Transverse colon (tissue), 4 donors: ENCODE measurements around the gene CCDC69. TPM values are rescaled to one million over a fixed set of nuclear protein-coding genes. Genes with fewer than 3 reads are reported as not detected.

Experiments
- DNase-seq: peaks from one replicate; pipeline ENCODE4 v3.0.0-alpha.2; 2019
- H3K27ac ChIP-seq, 4 donors: fragments of 200-600 bp; sonication (generic); 2 replicates each; pipeline ENCODE4 v1.5.1; 2016 to 2018; ENCODE audit warnings: inconsistent platforms in 4 of 4
- H3K27me3 ChIP-seq: fragments of 200-600 bp; sonication (generic); 2 replicates; pipeline ENCODE4 v1.5.1; 2017; ENCODE audit warnings: inconsistent platforms
- H3K36me3 ChIP-seq, 4 donors: fragments of 200-600 bp; sonication (generic); 2 replicates each; pipeline ENCODE4 v1.5.1; 2017 to 2019; ENCODE audit warnings: inconsistent platforms in 4 of 4
- H3K4me1 ChIP-seq, 4 donors: fragments of 200-600 bp; sonication (generic); 2 replicates each; pipeline ENCODE4 v1.5.1; 2017 to 2020; ENCODE audit warnings: inconsistent platforms in 4 of 4
- H3K4me3 ChIP-seq, 4 donors: fragments of 200-600 bp; sonication (generic); 1 replicate in 1 of 4; 2 replicates in 3 of 4; pipeline versions ENCODE4 v1.5.1 to v1.6.1; 2017 to 2019; ENCODE audit warnings: inconsistent platforms in 4 of 4
- H3K9me3 ChIP-seq, 2 donors: fragments of 200-600 bp; sonication (generic); 2 replicates each; pipeline ENCODE4 v1.5.1; 2017 to 2019; ENCODE audit warnings: inconsistent platforms in 2 of 2
- EP300 ChIP-seq: sonication (generic); formaldehyde crosslinking; IDR thresholded peaks from one replicate; pipeline ENCODE4 v1.6.1; 2017; ENCODE audit warnings: antibody characterized with exemption, low read depth
- POLR2A ChIP-seq: fragments of 450-650 bp; IDR thresholded peaks from one replicate; pipeline ENCODE4 v1.6.1; 2016; ENCODE audit warnings: antibody characterized with exemption, mild to moderate bottlenecking, moderate library complexity
- POLR2AphosphoS5 ChIP-seq, 3 donors: sonication (generic); formaldehyde crosslinking; IDR thresholded peaks; one replicate each; pipeline ENCODE4 v1.6.1; 2016; ENCODE audit warnings: antibody characterized with exemption in 3 of 3
- WGBS, 2 donors: methylation state at CpG; one replicate each; pipeline ENCODE4 v1.1.5; 2018; ENCODE audit warnings: low coverage in 1 of 2; 5-methylcytosine and 5-hydroxymethylcytosine counted together
- in situ Hi-C, 4 donors: fragments of 200-750 bp; cut with MboI; loops; one replicate each; pipeline versions ENCODE4 v1.15.0 to v1.15.1; 2017; ENCODE audit warnings: low sequenced_read_pairs in 3 of 4, low pct_ligation_motif_present in 1 of 4, low pct_unique_long_range_greater_than_20kb in 1 of 4
- intact Hi-C: fragments of 100-400 bp; cut with DNase I; formaldehyde crosslinking; loops from one replicate; pipeline ENCODE4 v1.15.1; 2023; ENCODE audit warnings: low total_unique reads
- total RNA-seq, 4 donors: library from RNA; depleted of rRNA; stranded (reverse); fragments of >200 nt; gene quantifications; one replicate each; pipeline ENCODE4 v1.1.0, GENCODE V29; 2016
- TF ChIP-seq, protein P1 (sequence below), 5 experiments: fragments of 200-600 bp in 3 of 5; fragments of 450-650 bp in 2 of 5; sonication (generic) in 3 of 5; IDR thresholded peaks; 1 replicate in 2 of 5; 2 replicates in 3 of 5; pipeline ENCODE4 v1.5.1; 2016 to 2017; ENCODE audit warnings: antibody characterized with exemption in 5 of 5, inconsistent platforms in 3 of 5, mild to moderate bottlenecking in 2 of 5, moderate library complexity in 1 of 5

Gene CCDC69
- total RNA-seq, 4 donors from 2014 or later, result 37.7 to 89.2 (median 62.1) TPM

DNA sequence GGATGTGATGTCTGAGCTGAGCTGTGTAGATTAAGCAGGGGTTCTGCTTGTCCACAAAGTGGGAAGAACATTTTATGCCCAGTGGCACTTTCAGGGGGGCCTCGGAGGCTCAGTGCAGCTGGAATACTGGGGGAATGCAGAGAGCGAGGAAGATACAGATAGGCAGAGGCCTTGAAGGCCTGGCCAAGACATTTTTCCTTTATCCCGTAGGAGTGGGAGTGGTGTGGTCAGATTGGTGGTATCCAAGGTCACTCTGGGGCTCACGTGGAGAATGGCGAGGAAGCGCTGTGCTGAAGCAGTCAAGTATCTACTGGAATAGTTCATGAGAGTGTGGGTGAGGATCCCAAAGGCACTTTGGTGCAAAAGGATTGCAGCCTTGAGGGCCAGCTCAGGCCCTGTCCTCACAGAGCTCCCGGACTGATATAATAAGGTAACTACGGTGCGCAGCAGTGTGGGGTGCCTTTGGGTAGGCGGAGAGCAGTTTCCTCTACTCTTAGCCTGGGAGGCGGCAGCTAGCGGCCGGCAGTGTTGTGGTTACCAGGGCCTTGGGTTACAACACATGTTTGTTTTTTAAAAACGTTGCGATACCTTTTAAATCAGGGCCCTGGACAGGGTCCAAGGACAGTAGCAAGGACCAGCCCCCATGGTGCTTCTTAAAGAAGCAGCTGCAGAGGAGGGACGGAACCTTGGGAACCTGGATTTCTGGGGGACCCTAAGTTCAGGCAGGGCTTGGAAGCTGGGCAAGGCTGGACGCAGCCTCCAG lies 10.8 kb upstream of the CCDC69 start:
- intact Hi-C loops, result loop anchor here (5.0 kb wide), 1 partner anchor 107 kb away; no protein-coding TSS in a partner anchor
- WGBS, 2 donors, result 35% methylated on average over 17 of the region's 17 CpGs; no CpG with 5 or more reads in 1 of the 2 donors
- Histone ChIP-seq H3K27me3 (no peaks in the 10 kb centered on the region), H3K4me1 (peaks cover 7 to 15% (median 10%) of the 10 kb centered on the region in 4 donors), H3K36me3 (no peaks in the 10 kb centered on the region), H3K9me3 (no peaks in the 10 kb centered on the region), H3K4me3 (no peak overlapping the region), H3K27ac (peak overlapping the region; percentile 65 to 86 (median 75))
- peak; percentile 79 for DNase-seq
- TF ChIP-seq POLR2A, result no peak
- TF ChIP-seq, protein P1, sequence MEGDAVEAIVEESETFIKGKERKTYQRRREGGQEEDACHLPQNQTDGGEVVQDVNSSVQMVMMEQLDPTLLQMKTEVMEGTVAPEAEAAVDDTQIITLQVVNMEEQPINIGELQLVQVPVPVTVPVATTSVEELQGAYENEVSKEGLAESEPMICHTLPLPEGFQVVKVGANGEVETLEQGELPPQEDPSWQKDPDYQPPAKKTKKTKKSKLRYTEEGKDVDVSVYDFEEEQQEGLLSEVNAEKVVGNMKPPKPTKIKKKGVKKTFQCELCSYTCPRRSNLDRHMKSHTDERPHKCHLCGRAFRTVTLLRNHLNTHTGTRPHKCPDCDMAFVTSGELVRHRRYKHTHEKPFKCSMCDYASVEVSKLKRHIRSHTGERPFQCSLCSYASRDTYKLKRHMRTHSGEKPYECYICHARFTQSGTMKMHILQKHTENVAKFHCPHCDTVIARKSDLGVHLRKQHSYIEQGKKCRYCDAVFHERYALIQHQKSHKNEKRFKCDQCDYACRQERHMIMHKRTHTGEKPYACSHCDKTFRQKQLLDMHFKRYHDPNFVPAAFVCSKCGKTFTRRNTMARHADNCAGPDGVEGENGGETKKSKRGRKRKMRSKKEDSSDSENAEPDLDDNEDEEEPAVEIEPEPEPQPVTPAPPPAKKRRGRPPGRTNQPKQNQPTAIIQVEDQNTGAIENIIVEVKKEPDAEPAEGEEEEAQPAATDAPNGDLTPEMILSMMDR (IDR thresholded peaks at IDR 0.05), result no peak
- no peak for TF ChIP-seq EP300
- TF ChIP-seq POLR2AphosphoS5 (IDR thresholded peaks at IDR 0.05), result peak in 2 of 3 donors; percentile 27 to 63
- in situ Hi-C loops, result loop anchor here in 1 of 4 donors (5.0 kb wide), 1 partner anchor 102 kb away; no protein-coding TSS in a partner anchor

- WGBS, 2 donors, result 83 to 84% methylated on average over 5 to 8 of the region's 8 CpGs
- peak overlapping the region; percentile 65 to 86 (median 75) for H3K27ac ChIP-seq
- no peaks in the 10 kb centered on the region for H3K36me3 ChIP-seq
- H3K27me3 ChIP-seq, result no peaks in the 10 kb centered on the region
- H3K4me3 ChIP-seq, result no peak overlapping the region
- DNase-seq, result peak; percentile 30
- H3K4me1 ChIP-seq, result peaks cover 7 to 15% (median 10%) of the 10 kb centered on the region in 4 donors
- intact Hi-C loops (no loop called here), in situ Hi-C loops (loop anchor here in 1 of 4 donors (5.0 kb wide), 1 partner anchor 101 kb away; no protein-coding TSS in a partner anchor)
- no peaks in the 10 kb centered on the region for H3K9me3 ChIP-seq
- TF ChIP-seq, protein P1 (IDR thresholded peaks at IDR 0.05), result no peak
Measured at GRCh38 chr5:151233616-151234085, 9.8 kb upstream of the CCDC69 start.

DNA sequence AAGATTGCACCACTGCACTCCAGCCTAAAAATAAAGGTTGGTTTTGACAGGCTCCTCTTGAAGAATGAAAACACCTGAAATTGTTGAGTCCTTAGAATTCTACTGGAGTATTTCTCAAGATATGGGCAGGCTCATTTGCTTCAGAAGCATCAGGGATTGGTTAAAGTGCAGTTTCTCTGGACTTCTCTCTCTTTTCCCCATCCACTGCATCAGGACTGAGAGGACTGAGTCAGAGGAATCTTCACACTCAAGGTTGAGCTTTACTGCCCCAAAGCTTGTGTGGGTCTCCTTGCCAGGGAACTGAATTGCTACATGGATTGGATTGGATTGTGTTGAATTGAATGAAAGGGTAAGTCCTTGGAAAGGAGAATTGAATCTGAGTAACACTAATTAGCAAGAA lies 7.5 kb upstream of the CCDC69 start:
- intact Hi-C loops, result no loop called here

More for the DNA sequence above, 7.5 kb upstream of the CCDC69 start:
- H3K27me3 ChIP-seq, result no peaks in the 10 kb centered on the region
- DNase-seq, result no peak
- TF ChIP-seq POLR2AphosphoS5 (IDR thresholded peaks at IDR 0.05), result no peak
- TF ChIP-seq, protein P1 (IDR thresholded peaks at IDR 0.05), result no peak
- no peak for TF ChIP-seq POLR2A
- no peak for TF ChIP-seq EP300
- H3K9me3 ChIP-seq, result no peaks in the 10 kb centered on the region
- H3K4me1 ChIP-seq, result peaks cover 7 to 11% (median 10%) of the 10 kb centered on the region in 4 donors
- in situ Hi-C loops, result loop anchor here in 1 of 4 donors (5.0 kb wide), 1 partner anchor 99 kb away; no protein-coding TSS in a partner anchor
- H3K27ac ChIP-seq, result no peak overlapping the region
- no peaks in the 10 kb centered on the region for H3K36me3 ChIP-seq
- no peak overlapping the region for H3K4me3 ChIP-seq
